Measurements from ENCODE around the gene SIPA1.

DNA sequence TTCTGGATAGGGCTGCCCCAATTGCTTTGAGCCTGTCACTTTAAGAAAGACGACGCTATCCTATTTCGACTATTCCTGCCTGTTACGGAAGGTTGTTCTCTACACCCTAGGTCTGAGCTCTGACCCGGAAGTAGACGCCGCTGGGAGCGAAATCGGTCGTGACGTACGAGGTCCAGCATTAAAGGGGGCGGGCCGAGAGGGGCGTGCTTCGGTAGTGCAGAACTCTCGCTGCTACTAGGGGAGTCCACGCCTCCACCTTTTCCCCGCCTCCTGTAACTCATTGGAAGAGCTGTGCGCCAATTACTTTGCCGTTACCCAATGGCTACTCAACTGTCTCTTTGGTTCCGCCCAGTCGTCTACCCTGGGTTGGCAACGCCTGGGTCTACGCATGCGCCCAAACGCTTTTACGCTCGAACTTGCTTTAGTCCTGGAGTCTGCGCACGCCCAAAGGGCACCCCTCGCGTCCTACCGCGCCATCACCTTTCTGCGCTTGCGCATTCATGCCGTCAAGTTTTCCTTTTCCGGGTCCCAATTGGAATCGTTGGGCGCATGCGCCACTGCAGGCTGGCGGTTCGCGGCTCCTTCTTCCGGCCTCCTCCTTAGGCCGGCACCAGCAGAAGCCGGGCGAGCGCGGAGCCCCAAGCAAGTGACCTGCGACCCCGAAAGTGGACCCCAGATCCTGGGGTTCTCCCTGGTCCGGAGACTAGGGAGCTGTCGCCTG lies 22.5 kb upstream of the SIPA1 start, which contains the start of gene PCNX3:
- TF ChIP-seq, protein P1, sequence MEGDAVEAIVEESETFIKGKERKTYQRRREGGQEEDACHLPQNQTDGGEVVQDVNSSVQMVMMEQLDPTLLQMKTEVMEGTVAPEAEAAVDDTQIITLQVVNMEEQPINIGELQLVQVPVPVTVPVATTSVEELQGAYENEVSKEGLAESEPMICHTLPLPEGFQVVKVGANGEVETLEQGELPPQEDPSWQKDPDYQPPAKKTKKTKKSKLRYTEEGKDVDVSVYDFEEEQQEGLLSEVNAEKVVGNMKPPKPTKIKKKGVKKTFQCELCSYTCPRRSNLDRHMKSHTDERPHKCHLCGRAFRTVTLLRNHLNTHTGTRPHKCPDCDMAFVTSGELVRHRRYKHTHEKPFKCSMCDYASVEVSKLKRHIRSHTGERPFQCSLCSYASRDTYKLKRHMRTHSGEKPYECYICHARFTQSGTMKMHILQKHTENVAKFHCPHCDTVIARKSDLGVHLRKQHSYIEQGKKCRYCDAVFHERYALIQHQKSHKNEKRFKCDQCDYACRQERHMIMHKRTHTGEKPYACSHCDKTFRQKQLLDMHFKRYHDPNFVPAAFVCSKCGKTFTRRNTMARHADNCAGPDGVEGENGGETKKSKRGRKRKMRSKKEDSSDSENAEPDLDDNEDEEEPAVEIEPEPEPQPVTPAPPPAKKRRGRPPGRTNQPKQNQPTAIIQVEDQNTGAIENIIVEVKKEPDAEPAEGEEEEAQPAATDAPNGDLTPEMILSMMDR (conservative IDR thresholded peaks at IDR 0.05; ENCODE audit: low read depth, low read length), result no peak
- no peak for TF ChIP-seq EZH2 (IDR thresholded peaks at IDR 0.05; ENCODE audit: borderline replicate concordance, low read depth, low read length, poor library complexity, severe bottlenecking)
